HG02938 (cell line): Measurements from ENCODE around the gene COL11A1.
"Not testable (repeated sequence)": the region's sequence is repeated elsewhere in the genome, so short reads cannot be mapped to it uniquely, and the experiment has no call there.

Experiments
- ATAC-seq: cut with Tn5 transposase; IDR thresholded peaks from one replicate; pipeline ENCODE4 v1.9.1; 2021; ENCODE audit warnings: mild to moderate bottlenecking, moderate library complexity; ENCODE audit not compliant: unreplicated experiment

Gene COL11A1

GRCh38 chr1:102838016-102838415, 270.3 kb downstream of the COL11A1 start:
- ATAC-seq, result no peak

GRCh38 chr1:102837551-102837950, 270.8 kb downstream of the COL11A1 start:
- no peak for ATAC-seq

GRCh38 chr1:102836991-102837390, 271.3 kb downstream of the COL11A1 start:
- no peak for ATAC-seq

GRCh38 chr1:102834688-102835320, 273.5 kb downstream of the COL11A1 start:
- no peak for ATAC-seq

GRCh38 chr1:102833151-102833550, 275.2 kb downstream of the COL11A1 start:
- no peak for ATAC-seq

GRCh38 chr1:102826706-102827105, 281.6 kb downstream of the COL11A1 start:
- ATAC-seq, result not testable (repeated sequence)
